K562 (cell line): ENCODE measurements around the gene ZBTB8B. TPM values are rescaled to one million over a fixed set of nuclear protein-coding genes. Genes with fewer than 3 reads are reported as not detected.
A peak's percentile ranks its signal among the peaks of the same experiment; 100 is the strongest.

ENCODE experiments used
- CREB3 ChIP-seq: fragments of 450-650 bp; conservative IDR thresholded peaks from 2 replicates; pipeline ENCODE4 v1.6.1; 2016; ENCODE audit warnings: missing genetic modification characterization, low read depth, mild to moderate bottlenecking, missing compliant biosample characterization, moderate library complexity
- CSDE1 ChIP-seq, 2 experiments: fragments of 450-650 bp; IDR thresholded peaks; 2 replicates each; pipeline ENCODE4 v1.6.1; 2016; ENCODE audit warnings: mild to moderate bottlenecking in 1 of 2
- FUS ChIP-seq: fragments of 200-400 bp; formaldehyde crosslinking; optimal IDR thresholded peaks from 2 replicates; pipeline ENCODE3; 2017; ENCODE audit warnings: low read depth, low read length
- HMGXB4 ChIP-seq: sonication (generic); formaldehyde crosslinking; IDR thresholded peaks from 2 replicates; pipeline ENCODE4 v1.8.1; 2023; ENCODE audit warnings: mild to moderate bottlenecking, missing genetic modification reagents
- IRF9 ChIP-seq: fragments of 450-650 bp; IDR thresholded peaks from 2 replicates; pipeline ENCODE4 v1.6.1; 2016; ENCODE audit warnings: missing biosample characterization, missing genetic modification characterization
- KDM1A ChIP-seq, 2 experiments: fragments of 450-650 bp; IDR thresholded peaks; 2 replicates each; pipeline ENCODE4 v1.6.1; 2016; ENCODE audit warnings: mild to moderate bottlenecking in 2 of 2
- KDM4B ChIP-seq, 2 experiments: fragments of 450-650 bp in 1 of 2; sonication (generic) in 1 of 2; IDR thresholded peaks; 2 replicates each; pipeline ENCODE4 v1.6.1; 2016 to 2017; ENCODE audit warnings: borderline replicate concordance in 2 of 2, antibody characterized with exemption in 1 of 2, low read depth in 1 of 2, mild to moderate bottlenecking in 1 of 2
- MTF1 ChIP-seq: fragments of 250-450 bp; sonication (Bioruptor Pico); IDR thresholded peaks from 2 replicates; pipeline ENCODE4 v1.9.0; 2021; ENCODE audit warnings: moderate library complexity, mild to moderate bottlenecking, inconsistent platforms, borderline replicate concordance
- PRPF4 ChIP-seq: fragments of 200-400 bp; formaldehyde crosslinking; IDR thresholded peaks from one replicate; pipeline ENCODE4 v1.6.1; 2017; ENCODE audit warnings: low read length, low read depth, mild to moderate bottlenecking; ENCODE audit not compliant: insufficient read depth, poor library complexity, severe bottlenecking
- TGIF2 ChIP-seq: sonication (generic); formaldehyde crosslinking; IDR thresholded peaks from 2 replicates; pipeline ENCODE4 v1.8.1; 2022; ENCODE audit warnings: mild to moderate bottlenecking, missing genetic modification reagents, moderate library complexity
- ZNF121 ChIP-seq: sonication (generic); formaldehyde crosslinking; conservative IDR thresholded peaks from 2 replicates; pipeline ENCODE4 v1.8.0; 2022; ENCODE audit warnings: missing genetic modification reagents
- ZNF146 ChIP-seq: IDR thresholded peaks from one replicate; pipeline ENCODE4 v1.6.1; 2018; ENCODE audit warnings: missing compliant biosample characterization; ENCODE audit not compliant: unreplicated experiment
- ZNF274 ChIP-seq: IDR thresholded peaks from 2 replicates; pipeline ENCODE4 v1.6.1; 2011; ENCODE audit warnings: low read depth, mild to moderate bottlenecking, low read length, moderate library complexity, borderline replicate concordance
- ZNF277 ChIP-seq: fragments of 250-450 bp; sonication (Bioruptor Pico); IDR thresholded peaks from 2 replicates; pipeline ENCODE4 v1.8.0; 2022; ENCODE audit warnings: inconsistent platforms, mild to moderate bottlenecking, moderate library complexity, borderline replicate concordance
- ZNF551 ChIP-seq: fragments of 250-450 bp; sonication (Bioruptor Pico); IDR thresholded peaks from 2 replicates; pipeline ENCODE4 v1.5.0; 2021; ENCODE audit warnings: mild to moderate bottlenecking, moderate library complexity
- ZNF639 ChIP-seq, 2 experiments: fragments of 200-800 bp in 1 of 2; sonication (Bioruptor generic) in 1 of 2; sonication (generic) in 1 of 2; formaldehyde crosslinking in 1 of 2; IDR thresholded peaks in 1 of 2; conservative IDR thresholded peaks in 1 of 2; 2 replicates each; pipeline versions ENCODE4 v1.5.0 to v1.6.1; 2016 to 2020; ENCODE audit warnings: missing compliant biosample characterization in 1 of 2, missing genetic modification characterization in 1 of 2, missing genetic modification reagents in 1 of 2
- ZNF668 ChIP-seq: fragments of 250-450 bp; sonication (Bioruptor Pico); IDR thresholded peaks from 2 replicates; pipeline ENCODE4 v1.8.0; 2022; ENCODE audit warnings: mild to moderate bottlenecking, inconsistent platforms
- ZNF707 ChIP-seq: fragments of 250-450 bp; sonication (Bioruptor Pico); conservative IDR thresholded peaks from 2 replicates; pipeline ENCODE4 v1.8.0; 2022; ENCODE audit warnings: inconsistent platforms, mild to moderate bottlenecking, moderate library complexity
- ZNF766 ChIP-seq: fragments of 200-800 bp; sonication (Bioruptor generic); conservative IDR thresholded peaks from 2 replicates; pipeline ENCODE4 v1.6.1; 2016; ENCODE audit warnings: missing genetic modification characterization, missing compliant biosample characterization
- ZNF785 ChIP-seq: fragments of 250-450 bp; sonication (Bioruptor Pico); IDR thresholded peaks from 2 replicates; pipeline ENCODE4 v1.4.0; 2020; ENCODE audit warnings: mild to moderate bottlenecking
- polyA plus RNA-seq, 8 experiments: library from polyadenylated mRNA; depleted of rRNA in 4 of 8; stranded (reverse) in 5 of 8; unstranded in 3 of 8; fragments of >200 nt; fragmentation: Nextera tagmentation in 2 of 8; fragmentation: Illumina TruSeq in 1 of 8; extraction: Ambion mirVana in 2 of 8; extraction: Trizol in 1 of 8; gene quantifications; 2 replicates each; pipeline versions ENCODE4 v1.2.1 to v1.2.3, GENCODE V29; 2011 to 2014; ENCODE audit warnings: inconsistent platforms in 1 of 8, missing spikeins in 1 of 8
- total RNA-seq, 7 experiments: library from RNA; depleted of rRNA in 6 of 7; stranded (reverse); fragments of >200 nt in 6 of 7; fragmentation: Illumina TruSeq in 2 of 7; extraction: Trizol in 2 of 7; gene quantifications; 2 replicates each; pipeline versions ENCODE4 v1.2.1 to v1.2.3, GENCODE V29; 2011 to 2021; ENCODE audit warnings: low replicate concordance in 1 of 7

ZBTB8B gene
- total and polyA plus RNA-seq, 9 of the 15 experiments (the other 6 are each of a cell fraction or from before 2014, with no cell fraction given): not detected

GRCh38 chr1:32500387-32501209, 35.7 kb downstream of the ZBTB8B start (continued):
- TF ChIP-seq ZNF277 (CRISPR knock-in tag) (no peak), PRPF4 (no peak), ZNF668 (CRISPR knock-in tag) (no peak), FUS (peak; percentile 37), CREB3 (tag) (no peak), ZNF639 (CRISPR knock-in tag; conservative IDR thresholded peaks at IDR 0.05 in 1 of 2, IDR thresholded peaks at IDR 0.05 in 1 of 2) (peak in 1 of 2 experiments; percentile 100; a peak in 2 of 4 replicates), KDM1A (IDR thresholded peaks at IDR 0.05) (no peak), IRF9 (tag) (no peak), TGIF2 (no peak), ZNF274 (no peak), ZNF121 (CRISPR knock-in tag) (no peak), ZNF551 (CRISPR knock-in tag) (no peak), ZNF785 (CRISPR knock-in tag) (no peak), ZNF146 (CRISPR knock-in tag) (no peak), KDM4B (IDR thresholded peaks at IDR 0.05; ENCODE audit: borderline replicate concordance in 2 of 2, low read depth in 1 of 2) (no peak), ZNF707 (CRISPR knock-in tag) (no peak), ZNF766 (CRISPR knock-in tag) (no peak; the same call in 1 of the 2 replicates), CSDE1 (IDR thresholded peaks at IDR 0.05) (no peak), MTF1 (CRISPR knock-in tag) (no peak), HMGXB4 (CRISPR knock-in tag) (no peak)
